Measurements from ENCODE around the gene P2RX3.

The P2RX3 gene

GRCh38 chr11:57310091-57310490, 28.1 kb upstream of the P2RX3 start:
- DNase-seq: no peak

- DNase-seq: no peak
These were observed 27.5 kb upstream of the P2RX3 start for GRCh38 chr11:57310630-57311086.

- peak; percentile 71 for DNase-seq
These were observed 26.8 kb upstream of the P2RX3 start for GRCh38 chr11:57311109-57311936.

- no peak for DNase-seq
These were observed 25.6 kb upstream of the P2RX3 start for GRCh38 chr11:57312511-57313021.

- DNase-seq: no peak
These were observed 24.9 kb upstream of the P2RX3 start for GRCh38 chr11:57313071-57313787.

- DNase-seq: no peak
These were observed 24.4 kb upstream of the P2RX3 start for GRCh38 chr11:57313788-57314135.

- no peak for DNase-seq
These were observed 23.8 kb upstream of the P2RX3 start for GRCh38 chr11:57314221-57314973.

- no peak for DNase-seq
These were observed 22.7 kb upstream of the P2RX3 start for GRCh38 chr11:57315491-57315890.

- DNase-seq: no peak
These were observed 22.1 kb upstream of the P2RX3 start for GRCh38 chr11:57316017-57316416.

- DNase-seq: no peak
These were observed 20.0 kb upstream of the P2RX3 start for GRCh38 chr11:57318178-57318577.

GRCh38 chr11:57320067-57320718, 18.0 kb upstream of the P2RX3 start:
- no peak for DNase-seq

GRCh38 chr11:57320719-57321387, 17.3 kb upstream of the P2RX3 start:
- DNase-seq: no peak

GRCh38 chr11:57321388-57322255, 16.5 kb upstream of the P2RX3 start:
- DNase-seq: no peak

- peak; percentile 31 for DNase-seq
These were observed 15.6 kb upstream of the P2RX3 start for GRCh38 chr11:57322256-57323166.

- DNase-seq: no peak
These were observed 14.8 kb upstream of the P2RX3 start for GRCh38 chr11:57323167-57323854.

GRCh38 chr11:57323855-57324153, 14.3 kb upstream of the P2RX3 start:
- no peak for DNase-seq

GRCh38 chr11:57324154-57324885, 13.8 kb upstream of the P2RX3 start:
- no peak for DNase-seq

- DNase-seq: peak; percentile 79
These were observed 13.0 kb upstream of the P2RX3 start, which contains the start of gene TNKS1BP1 for GRCh38 chr11:57324886-57325734. Gene TNKS1BP1 (minus strand): TSS chr11:57324952. CDS start chr11:57321885, 3,067 bp downstream.
